Fibroblast of skin of abdomen (primary cell): Measurements from ENCODE around the gene ELAVL2.

Experiments used
- DNase-seq: peaks from one replicate; pipeline ENCODE4 v3.0.0-alpha.2; 2013

ELAVL2 gene

GRCh38 chr9:23821375-23822181 lies 4.5 kb downstream of the ELAVL2 start:
- DNase-seq = peak; percentile 26

DNA sequence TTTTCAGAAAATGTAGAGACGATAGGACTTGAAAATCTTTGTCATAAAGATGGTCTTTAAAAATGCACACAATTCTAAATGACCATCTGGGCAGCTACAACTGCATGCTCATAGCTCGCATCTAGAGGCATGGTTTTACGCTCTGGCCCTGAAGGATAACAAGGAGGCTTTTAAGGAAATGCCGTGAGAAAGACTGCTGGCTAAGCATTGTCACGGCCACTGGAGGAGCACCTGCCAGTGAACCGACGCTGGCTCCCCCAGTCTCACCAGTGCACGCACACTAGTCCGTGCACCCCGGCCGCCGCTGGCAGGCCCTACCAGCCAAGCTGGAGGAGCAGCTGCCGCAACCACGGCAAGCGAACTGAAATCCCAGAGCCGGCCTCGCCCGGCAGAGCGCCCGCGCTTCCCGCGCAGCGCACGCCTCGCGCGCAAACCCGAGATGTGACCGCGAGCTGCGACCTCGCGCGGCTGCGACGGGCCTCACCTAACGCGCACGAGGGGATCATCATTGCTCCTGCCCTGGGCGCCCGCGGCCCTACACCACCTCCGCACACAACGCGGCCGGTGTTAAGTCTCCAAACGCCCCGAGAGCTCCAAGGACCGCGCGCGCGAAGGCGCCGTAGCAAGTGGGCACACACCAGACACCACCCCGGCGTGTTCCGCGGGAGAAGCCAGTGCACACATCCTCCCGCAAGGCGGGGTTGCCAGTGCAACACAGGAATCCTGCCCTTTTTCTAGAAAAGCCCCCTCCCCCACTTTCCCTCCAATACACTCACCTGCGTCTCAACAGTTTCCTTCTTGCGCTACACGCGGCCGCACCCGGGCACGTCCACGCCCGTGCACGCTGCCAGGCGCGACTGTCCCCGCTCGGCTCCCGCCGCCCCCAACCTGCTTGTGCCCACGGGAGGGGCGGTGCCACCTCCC lies 5.3 kb downstream of the ELAVL2 start:
- no peak for DNase-seq

DNA sequence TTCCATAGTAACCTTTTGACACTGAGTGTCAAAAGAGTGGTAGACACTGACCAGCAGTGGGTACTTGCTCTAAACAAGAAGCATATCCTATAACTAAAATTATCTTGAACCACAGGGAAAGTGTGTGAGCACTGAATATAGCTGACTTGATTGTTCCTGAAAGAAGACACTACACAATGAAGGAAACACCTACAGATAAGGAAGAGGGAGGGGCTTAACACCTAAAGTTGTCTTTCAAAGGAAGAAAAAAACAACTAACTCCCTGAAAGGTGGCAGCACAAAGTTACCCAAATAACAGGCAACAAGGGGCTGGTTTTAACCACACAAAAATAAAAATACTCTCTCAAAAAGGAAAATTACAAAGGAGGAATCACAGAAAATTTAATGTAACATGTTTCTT lies 6.6 kb downstream of the ELAVL2 start:
- DNase-seq = no peak

GRCh38 chr9:23814243-23814642 lies 11.8 kb downstream of the ELAVL2 start:
- DNase-seq = no peak

GRCh38 chr9:23812673-23813072 lies 13.4 kb downstream of the ELAVL2 start:
- DNase-seq = no peak

GRCh38 chr9:23811633-23812032 lies 14.4 kb downstream of the ELAVL2 start:
- DNase-seq = no peak

GRCh38 chr9:23803216-23803615 lies 22.8 kb downstream of the ELAVL2 start:
- DNase-seq = no peak

- DNase-seq = no peak
Observed at GRCh38 chr9:23801523-23801922, 24.5 kb downstream of the ELAVL2 start.

- DNase-seq = no peak
Observed at GRCh38 chr9:23799521-23799920, 26.5 kb downstream of the ELAVL2 start.

- DNase-seq = no peak
Observed at GRCh38 chr9:23798325-23798724, 27.7 kb downstream of the ELAVL2 start.

GRCh38 chr9:23796209-23796608 lies 29.8 kb downstream of the ELAVL2 start:
- DNase-seq = no peak

DNA sequence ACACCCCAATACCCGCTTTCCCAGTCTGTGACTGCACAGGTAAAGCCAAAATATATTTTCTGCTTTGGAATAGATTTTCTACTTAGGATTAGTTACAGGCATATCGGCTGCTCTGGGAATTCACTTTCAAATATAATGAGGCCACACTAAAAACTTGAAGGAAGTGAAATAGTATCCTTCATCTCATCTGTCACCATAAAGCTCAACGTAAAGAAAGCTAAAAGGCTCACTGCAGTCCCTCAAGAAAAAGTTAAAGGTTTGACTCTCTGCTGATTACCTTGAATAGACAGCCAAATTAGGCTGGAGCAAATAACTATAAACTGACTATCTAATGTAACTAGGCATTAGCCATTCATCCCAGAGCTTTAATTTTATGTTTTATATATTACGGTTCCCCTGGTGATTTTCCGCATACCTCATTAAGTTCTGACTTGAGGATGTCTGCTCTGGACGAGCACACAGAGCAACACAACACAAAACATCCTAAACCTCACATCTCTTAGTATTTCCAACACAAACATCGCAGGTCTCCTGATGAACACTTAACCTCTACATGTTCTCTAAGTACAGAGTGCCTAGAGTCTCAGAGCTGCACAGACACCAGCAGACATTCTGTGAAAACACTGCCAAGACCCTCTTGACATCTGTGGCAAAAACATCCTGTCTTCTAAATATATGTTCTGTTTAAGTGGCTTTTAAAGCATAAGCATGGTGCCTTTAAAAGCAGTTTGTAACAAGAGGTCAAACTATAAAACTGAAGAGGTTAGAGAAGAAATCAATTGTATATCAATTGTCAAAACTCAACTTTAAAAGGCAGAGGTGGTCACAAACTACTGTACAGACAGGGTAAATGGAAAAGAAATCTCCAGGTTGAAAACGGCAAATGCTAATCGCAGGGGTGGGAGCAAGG lies 35.4 kb downstream of the ELAVL2 start:
- no peak for DNase-seq

DNA sequence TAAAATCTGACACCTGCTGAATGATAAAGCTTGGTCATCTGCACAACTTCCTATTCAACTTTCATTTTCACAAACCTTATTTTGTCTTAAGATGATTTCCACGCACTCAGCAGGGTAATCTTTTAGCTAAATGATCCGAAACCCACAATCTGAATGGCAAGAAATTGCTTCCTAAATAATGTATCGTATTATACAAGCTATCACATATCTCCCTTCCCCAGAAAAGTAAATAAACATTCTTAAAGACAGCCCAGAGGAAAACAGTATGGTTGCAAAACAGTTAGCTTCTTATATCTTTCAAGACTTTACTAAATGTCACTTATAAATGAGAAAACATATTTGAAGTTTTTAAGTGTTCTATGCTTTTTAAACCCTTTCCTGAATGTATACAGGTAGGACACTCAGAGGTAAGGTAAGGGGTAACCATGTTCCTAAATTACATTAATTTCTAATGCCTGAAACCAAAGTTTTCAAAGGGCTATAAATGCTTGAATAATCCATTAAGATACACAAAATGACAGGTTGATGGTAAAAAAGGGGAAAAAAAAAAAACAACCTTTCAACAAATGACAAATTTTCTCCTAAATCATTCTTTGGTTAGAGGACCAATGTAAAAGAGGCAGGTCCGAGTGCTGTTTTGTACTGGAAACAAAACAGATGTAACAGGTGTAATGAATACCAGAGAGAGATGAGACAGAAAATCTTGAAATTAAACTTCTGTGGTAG lies 36.3 kb downstream of the ELAVL2 start:
- no peak for DNase-seq

- DNase-seq = no peak
Observed at GRCh38 chr9:23784962-23785361, 41.1 kb downstream of the ELAVL2 start.

- DNase-seq = peak; percentile 6
Observed at GRCh38 chr9:23783509-23783908, 42.5 kb downstream of the ELAVL2 start.

DNA sequence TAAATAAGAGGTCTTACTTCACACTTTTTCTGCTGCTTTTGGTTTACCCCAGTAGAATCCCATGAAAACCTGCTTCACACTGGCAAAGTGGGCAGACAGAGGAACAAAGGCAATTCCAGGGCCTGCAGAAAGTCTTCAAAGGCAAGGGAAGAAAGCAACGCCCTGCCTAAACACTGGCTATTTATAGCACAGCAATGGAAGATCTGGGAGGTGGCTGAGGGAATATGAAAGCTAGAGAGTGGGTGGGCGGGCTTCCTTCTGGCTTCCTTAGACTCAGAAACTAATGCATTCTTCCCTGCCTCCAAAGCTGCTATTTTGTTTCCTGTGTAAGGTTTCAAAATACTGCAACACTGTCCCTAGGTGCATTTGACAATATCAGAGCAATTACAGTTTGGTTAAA lies 46.8 kb downstream of the ELAVL2 start:
- DNase-seq = no peak

DNA sequence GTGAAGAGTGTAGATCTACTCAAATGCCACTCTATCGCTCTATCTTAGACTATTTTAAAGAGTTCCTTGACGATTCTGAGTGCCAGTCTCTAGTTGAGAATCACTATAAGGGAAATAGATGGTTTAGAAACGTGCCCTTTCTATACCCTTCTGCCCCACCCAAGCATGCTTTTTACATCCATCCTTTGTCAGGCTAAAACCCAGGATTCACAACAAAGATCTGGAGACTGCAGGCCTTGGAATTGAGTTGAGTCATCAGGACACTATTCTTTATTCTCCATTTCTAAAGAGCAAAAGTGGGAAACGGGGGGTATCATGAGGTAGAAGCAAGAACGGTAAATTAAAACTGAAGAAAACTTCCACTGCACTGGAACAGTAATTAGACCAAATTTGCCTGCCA lies 48.7 kb downstream of the ELAVL2 start:
- no peak for DNase-seq

- no peak for DNase-seq
Observed at GRCh38 chr9:23775549-23775948, 50.5 kb downstream of the ELAVL2 start.

DNA sequence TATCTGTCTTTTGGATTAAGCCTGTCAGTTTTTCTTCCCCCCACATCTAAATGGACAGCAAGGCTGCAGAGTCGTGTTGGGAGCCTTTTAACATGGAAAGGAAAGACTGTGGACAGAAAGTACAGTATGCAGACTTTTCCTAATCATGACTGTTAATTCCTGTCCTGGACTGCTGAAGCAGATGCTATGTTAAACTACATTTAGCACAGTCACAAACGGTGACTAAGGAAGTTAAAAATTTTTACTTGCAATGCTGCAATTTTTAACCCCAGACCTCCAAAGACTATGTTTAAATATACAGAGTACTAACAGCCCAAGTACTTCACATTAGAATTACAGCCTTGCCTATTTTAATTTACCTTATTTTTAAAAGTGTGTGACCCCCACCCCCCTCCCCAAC lies 51.8 kb downstream of the ELAVL2 start:
- peak; percentile 50 for DNase-seq

- DNase-seq = no peak
Observed at GRCh38 chr9:23772385-23772783, 53.7 kb downstream of the ELAVL2 start.

DNA sequence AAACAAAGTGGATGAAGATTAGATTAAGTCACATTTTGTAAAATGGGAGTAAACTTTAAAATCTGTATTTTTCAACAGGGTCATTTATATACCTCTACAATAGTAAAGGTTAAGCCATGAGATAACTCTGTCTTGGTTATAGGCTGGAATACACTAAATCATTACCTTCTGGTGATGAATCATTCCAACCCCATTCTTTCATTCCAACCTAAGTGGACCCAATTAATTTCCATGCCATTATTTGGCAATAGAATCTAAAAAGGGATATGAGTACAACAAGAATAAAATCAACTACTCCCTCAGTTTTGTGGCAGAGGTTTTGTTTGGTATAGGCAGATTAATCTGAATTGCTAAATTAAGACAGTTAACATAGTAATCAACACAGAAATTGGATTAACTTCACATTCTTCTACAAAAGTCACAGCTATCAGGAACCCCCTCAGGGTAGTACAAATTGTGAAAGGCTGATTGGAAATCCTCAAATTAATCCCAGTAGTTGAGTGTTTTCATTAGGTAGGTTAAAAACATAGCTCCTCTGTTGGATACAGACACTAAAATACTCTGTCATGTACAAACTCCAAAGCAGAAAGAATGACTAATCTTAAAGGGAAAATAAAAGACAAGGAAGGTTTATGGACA lies 54.2 kb downstream of the ELAVL2 start:
- peak; percentile 30 for DNase-seq
